A673 (cell line): ENCODE results near the gene LBX1. TPM values are rescaled to one million over a fixed set of nuclear protein-coding genes. Genes with fewer than 3 reads are reported as not detected.

Source experiments
- BruUV-seq: library from RNA; stranded (reverse); fragments of 400-500 nt; replicated peaks from 2 replicates; lab custom pipeline; 2021; lab: Mats Ljungman, UMichigan
- CTCF ChIA-PET: fragments of 300-600 bp; sonication (Branson Sonifier 250); formaldehyde crosslinking; loops from one replicate; lab custom pipeline; 2022; ENCODE audit warnings: antibody characterized with exemption; lab: Charles Lee
- POLR2A ChIA-PET: fragments of 300-600 bp; sonication (Branson Sonifier 250); formaldehyde crosslinking; loops from one replicate; lab custom pipeline; 2022; ENCODE audit warnings: antibody characterized with exemption; ENCODE audit not compliant: low non-redundant PET; lab: Charles Lee
- DNase-seq: peaks from one replicate; pipeline ENCODE4 v3.0.0-alpha.2; 2015; ENCODE audit warnings: low spot score
- H3K27ac ChIP-seq: fragments of 200-600 bp; sonication (generic); 2 replicates; pipeline ENCODE4 v1.5.1; 2016; ENCODE audit warnings: mixed run types, low read depth, mild to moderate bottlenecking, mixed read lengths, antibody characterized with exemption, low read length; ENCODE audit not compliant: poor library complexity, severe bottlenecking
- H3K27me3 ChIP-seq: fragments of 200-600 bp; sonication (generic); replicated peaks from 2 replicates; pipeline ENCODE4 v1.6.1; 2017; ENCODE audit warnings: mixed run types, low read depth, mild to moderate bottlenecking, mixed read lengths, antibody characterized with exemption, low read length; ENCODE audit not compliant: insufficient read depth, poor library complexity
- H3K36me3 ChIP-seq: fragments of 200-600 bp; sonication (generic); 2 replicates; pipeline ENCODE4 v1.6.1; 2016; ENCODE audit warnings: mixed run types, mild to moderate bottlenecking, mixed read lengths, antibody characterized with exemption, low read length; ENCODE audit not compliant: insufficient read depth, poor library complexity, severe bottlenecking
- H3K4me1 ChIP-seq: fragments of 200-600 bp; sonication (generic); 2 replicates; pipeline ENCODE4 v1.6.1; 2017; ENCODE audit warnings: mixed run types, mild to moderate bottlenecking, mixed read lengths, antibody characterized with exemption, low read length; ENCODE audit not compliant: insufficient read depth, poor library complexity, severe bottlenecking
- H3K4me3 ChIP-seq: fragments of 200-600 bp; sonication (generic); 2 replicates; pipeline ENCODE4 v1.5.1; 2016; ENCODE audit warnings: low read depth, mixed run types, mild to moderate bottlenecking, mixed read lengths, low read length; ENCODE audit not compliant: poor library complexity, severe bottlenecking
- H3K9me3 ChIP-seq: fragments of 200-600 bp; sonication (generic); 2 replicates; pipeline ENCODE4 v1.6.1; 2016; ENCODE audit warnings: mixed run types, low read depth, mild to moderate bottlenecking, mixed read lengths, antibody characterized with exemption, low read length; ENCODE audit not compliant: poor library complexity, severe bottlenecking
- CTCF ChIP-seq: fragments of 300-800, 200-600 bp; sonication (generic); conservative IDR thresholded peaks from 2 replicates; pipeline ENCODE4 v1.5.1; 2017; ENCODE audit warnings: low read depth, mild to moderate bottlenecking, antibody characterized with exemption, low read length, moderate library complexity, mixed read lengths
- EZH2 ChIP-seq: fragments of 200-600 bp; sonication (generic); IDR thresholded peaks from 2 replicates; pipeline ENCODE4 v1.6.1; 2017; ENCODE audit warnings: borderline replicate concordance, low read depth, mild to moderate bottlenecking, mixed read lengths, antibody characterized with exemption, low read length; ENCODE audit not compliant: poor library complexity, severe bottlenecking
- intact Hi-C: fragments of 100-400 bp; cut with micrococcal nuclease; formaldehyde crosslinking; loops from one replicate; pipeline ENCODE4 v1.10.0; 2022; ENCODE audit not compliant: unreplicated experiment
- total RNA-seq: library from RNA; stranded (reverse); gene quantifications from 2 replicates; pipeline ENCODE4 v1.2.3, GENCODE V29; 2021

The LBX1 gene
- total RNA-seq, 1 experiment from 2014 or later = not detected

- no TSS peak for BruUV-seq
- ChIA-PET CTCF (no interaction called here), POLR2A (no interaction called here)
- no peak overlapping the region for H3K27ac ChIP-seq
- intact Hi-C loops = no loop called here
- TF ChIP-seq EZH2 = no peak
- TF ChIP-seq CTCF = no peak
- H3K36me3 ChIP-seq = no peaks in the 10 kb centered on the region
- H3K9me3 ChIP-seq = no peaks in the 10 kb centered on the region
- peaks cover 63% of the 10 kb centered on the region for H3K27me3 ChIP-seq
- DNase-seq = no peak
- peaks cover 4% of the 10 kb centered on the region for H3K4me1 ChIP-seq
- H3K4me3 ChIP-seq = no peak overlapping the region
Measured at GRCh38 chr10:101238732-101239105, 9.5 kb upstream of the LBX1 start.

- peaks cover 4% of the 10 kb centered on the region for H3K4me1 ChIP-seq
- ChIA-PET CTCF (no interaction called here), POLR2A (no interaction called here)
- no TSS peak for BruUV-seq
- no peak for DNase-seq
- peaks cover 69% of the 10 kb centered on the region for H3K27me3 ChIP-seq
- H3K27ac ChIP-seq = no peak overlapping the region
- H3K9me3 ChIP-seq = no peaks in the 10 kb centered on the region
- TF ChIP-seq CTCF (no peak), EZH2 (peak; percentile 39)
- intact Hi-C loops = no loop called here
- no peaks in the 10 kb centered on the region for H3K36me3 ChIP-seq
- no peak overlapping the region for H3K4me3 ChIP-seq
Measured at GRCh38 chr10:101237982-101238731, 8.9 kb upstream of the LBX1 start.

- Histone ChIP-seq H3K27ac (no peak overlapping the region), H3K9me3 (no peaks in the 10 kb centered on the region), H3K4me1 (peaks cover 4% of the 10 kb centered on the region), H3K4me3 (no peak overlapping the region), H3K36me3 (no peaks in the 10 kb centered on the region), H3K27me3 (peaks cover 77% of the 10 kb centered on the region)
- TF ChIP-seq CTCF = no peak
- TF ChIP-seq EZH2 = no peak
- no peak for DNase-seq
- ChIA-PET CTCF (no interaction called here), POLR2A (no interaction called here)
- no TSS peak for BruUV-seq
- intact Hi-C loops = no loop called here
Measured at GRCh38 chr10:101237081-101237981, 8.1 kb upstream of the LBX1 start.
